Sigmoid colon (tissue), 7 donors: Measurements from ENCODE around the gene COL6A1. TPM values are rescaled to one million over a fixed set of nuclear protein-coding genes. Genes with fewer than 3 reads are reported as not detected.
"Not testable (repeated sequence)": the region's sequence is repeated elsewhere in the genome, so short reads cannot be mapped to it uniquely, and the experiment has no call there.

ENCODE experiments used
- DNase-seq: peaks from one replicate; pipeline ENCODE4 v3.0.0-alpha.2; 2019
- H3K27ac ChIP-seq, 4 donors: fragments of 200-600 bp; sonication (generic); one replicate each; pipeline ENCODE4 v1.5.1; 2016 to 2019; ENCODE audit warnings: mild to moderate bottlenecking in 1 of 4
- H3K27me3 ChIP-seq, 3 donors: fragments of 200-600 bp; sonication (generic); one replicate each; pipeline ENCODE4 v1.5.1; 2019; ENCODE audit warnings: mild to moderate bottlenecking in 1 of 3
- H3K36me3 ChIP-seq, 4 donors: fragments of 200-600 bp; sonication (generic); one replicate each; pipeline ENCODE4 v1.5.1; 2016 to 2019
- H3K4me1 ChIP-seq, 4 donors: fragments of 200-600 bp; sonication (generic); one replicate each; pipeline ENCODE4 v1.5.1; 2017 to 2019
- H3K4me3 ChIP-seq, 4 donors: fragments of 200-600 bp; sonication (generic); one replicate each; pipeline ENCODE4 v1.5.1; 2017 to 2019; ENCODE audit warnings: mild to moderate bottlenecking in 2 of 4, moderate library complexity in 1 of 4
- H3K9me3 ChIP-seq, 4 donors: fragments of 200-600 bp in 3 of 4; sonication (generic) in 3 of 4; one replicate each; pipeline versions ENCODE4 v1.5.1 to v1.6.1; 2013 to 2019
- EP300 ChIP-seq, 4 donors: sonication (generic); formaldehyde crosslinking; IDR thresholded peaks; one replicate each; pipeline ENCODE4 v1.6.1; 2017; ENCODE audit warnings: antibody characterized with exemption in 4 of 4
- POLR2A ChIP-seq, 2 donors: fragments of 450-650 bp; IDR thresholded peaks; one replicate each; pipeline ENCODE4 v1.6.1; 2016; ENCODE audit warnings: antibody characterized with exemption in 2 of 2, mild to moderate bottlenecking in 2 of 2, moderate library complexity in 2 of 2
- POLR2AphosphoS5 ChIP-seq, 4 donors: sonication (generic); formaldehyde crosslinking; IDR thresholded peaks; one replicate each; pipeline ENCODE4 v1.6.1; 2017; ENCODE audit warnings: antibody characterized with exemption in 4 of 4
- WGBS, 2 donors: extraction: QIAGEN DNeasy Blood & Tissue Kit; methylation state at CpG; one replicate each; pipeline ENCODE4 v1.1.7; 2013; 5-methylcytosine and 5-hydroxymethylcytosine counted together
- intact Hi-C: fragments of 100-400 bp; cut with DNase I; formaldehyde crosslinking; loops from one replicate; pipeline ENCODE4 v1.15.1; 2023
- polyA plus RNA-seq, 3 donors: library from polyadenylated mRNA; stranded (reverse); fragments of 200-250 nt; gene quantifications; one replicate each; pipeline ENCODE4 v1.2.3, GENCODE V29; 2013
- total RNA-seq, 4 donors: library from RNA; depleted of rRNA; stranded (reverse); fragments of >200 nt; gene quantifications; one replicate each; pipeline ENCODE4 v1.1.0, GENCODE V29; 2016
- TF ChIP-seq, protein P1 (sequence below), 4 experiments: fragments of 450-650 bp in 3 of 4; fragments of 200-600 bp in 1 of 4; IDR thresholded peaks; one replicate each; pipeline ENCODE4 v1.5.1; 2016 to 2019; ENCODE audit warnings: antibody characterized with exemption in 4 of 4, mild to moderate bottlenecking in 3 of 4, moderate library complexity in 2 of 4
- donor health status: healthy with polysubstance abuse.
- donor health status: Bipolar disorder and iron deficiency.
- donor health status: healthy.

The COL6A1 gene
- total and polyA plus RNA-seq, 7 donors = 14.3 to 1,755 (median 622) TPM

DNA sequence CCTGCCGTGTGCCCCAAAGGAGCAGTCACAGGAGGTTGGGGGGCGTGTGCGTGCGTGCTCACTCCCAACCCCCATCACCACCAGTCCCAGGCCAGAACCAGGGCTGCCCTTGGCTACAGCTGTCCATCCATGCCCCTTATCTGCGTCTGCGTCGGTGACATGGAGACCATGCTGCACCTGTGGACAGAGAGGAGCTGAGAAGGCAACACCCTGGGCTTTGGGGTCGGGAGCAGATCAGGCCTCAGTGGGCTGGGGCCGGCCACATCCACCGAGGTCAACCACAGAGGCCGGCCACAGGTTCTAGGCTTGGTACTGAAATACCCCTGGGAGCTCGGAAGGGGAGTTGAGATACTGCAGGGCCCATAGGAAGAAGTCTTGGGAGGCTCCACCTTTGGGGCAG lies 23.5 kb downstream of the COL6A1 start:
- peaks cover 37 to 49% (median 40%) of the 10 kb centered on the region in 4 donors for H3K36me3 ChIP-seq
- intact Hi-C loops = no loop called here
- H3K4me3 ChIP-seq = no peak overlapping the region
- peak; percentile 69 for DNase-seq
- no peaks in the 10 kb centered on the region for H3K9me3 ChIP-seq
- TF ChIP-seq POLR2A (IDR thresholded peaks at IDR 0.05) = no peak
- peak in 2 of 4 donors; percentile 49 to 54 for TF ChIP-seq POLR2AphosphoS5 (IDR thresholded peaks at IDR 0.05)
- no peaks in the 10 kb centered on the region for H3K27me3 ChIP-seq
- H3K4me1 ChIP-seq = peaks cover 0 to 19% (median 6%) of the 10 kb centered on the region in 4 donors
- WGBS, 2 donors = 88 to 90% methylated on average over 12 of the region's 12 CpGs
- H3K27ac ChIP-seq = peak overlapping the region; percentile 27 to 86 (median 63)

DNA sequence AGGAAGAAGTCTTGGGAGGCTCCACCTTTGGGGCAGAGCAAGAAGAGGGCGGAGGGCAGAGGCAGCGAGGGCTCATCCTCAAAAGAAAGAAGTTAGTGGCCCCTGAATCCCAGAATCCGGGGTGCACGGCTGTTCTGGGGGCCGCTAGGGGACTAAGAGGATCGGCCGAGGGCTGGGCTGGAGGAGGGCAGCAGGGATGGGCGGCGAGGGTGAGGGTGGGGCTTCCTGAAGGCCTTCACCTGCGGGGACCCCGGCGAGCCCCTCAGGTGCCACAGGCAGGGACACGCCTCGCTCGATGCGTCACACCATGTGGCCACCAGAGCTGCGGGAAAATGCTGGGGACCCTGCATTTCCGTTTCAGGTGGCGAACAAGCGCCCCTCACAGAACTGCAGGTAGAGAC lies 23.9 kb downstream of the COL6A1 start:
- peak overlapping the region in 3 of 4 donors; percentile 62 to 86 (median 64) for H3K27ac ChIP-seq
- no peak overlapping the region for H3K4me3 ChIP-seq
- WGBS, 2 donors = 93 to 95% methylated on average over 20 of the region's 20 CpGs
- H3K9me3 ChIP-seq = no peaks in the 10 kb centered on the region
- no peaks in the 10 kb centered on the region for H3K27me3 ChIP-seq
- intact Hi-C loops = no loop called here
- DNase-seq = peak; percentile 67
- H3K4me1 ChIP-seq = peaks cover 0 to 15% (median 5%) of the 10 kb centered on the region in 4 donors
- peaks cover 35 to 46% (median 39%) of the 10 kb centered on the region in 4 donors for H3K36me3 ChIP-seq
- TF ChIP-seq, protein P1, sequence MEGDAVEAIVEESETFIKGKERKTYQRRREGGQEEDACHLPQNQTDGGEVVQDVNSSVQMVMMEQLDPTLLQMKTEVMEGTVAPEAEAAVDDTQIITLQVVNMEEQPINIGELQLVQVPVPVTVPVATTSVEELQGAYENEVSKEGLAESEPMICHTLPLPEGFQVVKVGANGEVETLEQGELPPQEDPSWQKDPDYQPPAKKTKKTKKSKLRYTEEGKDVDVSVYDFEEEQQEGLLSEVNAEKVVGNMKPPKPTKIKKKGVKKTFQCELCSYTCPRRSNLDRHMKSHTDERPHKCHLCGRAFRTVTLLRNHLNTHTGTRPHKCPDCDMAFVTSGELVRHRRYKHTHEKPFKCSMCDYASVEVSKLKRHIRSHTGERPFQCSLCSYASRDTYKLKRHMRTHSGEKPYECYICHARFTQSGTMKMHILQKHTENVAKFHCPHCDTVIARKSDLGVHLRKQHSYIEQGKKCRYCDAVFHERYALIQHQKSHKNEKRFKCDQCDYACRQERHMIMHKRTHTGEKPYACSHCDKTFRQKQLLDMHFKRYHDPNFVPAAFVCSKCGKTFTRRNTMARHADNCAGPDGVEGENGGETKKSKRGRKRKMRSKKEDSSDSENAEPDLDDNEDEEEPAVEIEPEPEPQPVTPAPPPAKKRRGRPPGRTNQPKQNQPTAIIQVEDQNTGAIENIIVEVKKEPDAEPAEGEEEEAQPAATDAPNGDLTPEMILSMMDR (IDR thresholded peaks at IDR 0.05) = no peak
- TF ChIP-seq POLR2A (IDR thresholded peaks at IDR 0.05) (no peak), POLR2AphosphoS5 (IDR thresholded peaks at IDR 0.05) (peak in 1 of 4 donors; percentile 47), EP300 (IDR thresholded peaks at IDR 0.05) (no peak)

DNA sequence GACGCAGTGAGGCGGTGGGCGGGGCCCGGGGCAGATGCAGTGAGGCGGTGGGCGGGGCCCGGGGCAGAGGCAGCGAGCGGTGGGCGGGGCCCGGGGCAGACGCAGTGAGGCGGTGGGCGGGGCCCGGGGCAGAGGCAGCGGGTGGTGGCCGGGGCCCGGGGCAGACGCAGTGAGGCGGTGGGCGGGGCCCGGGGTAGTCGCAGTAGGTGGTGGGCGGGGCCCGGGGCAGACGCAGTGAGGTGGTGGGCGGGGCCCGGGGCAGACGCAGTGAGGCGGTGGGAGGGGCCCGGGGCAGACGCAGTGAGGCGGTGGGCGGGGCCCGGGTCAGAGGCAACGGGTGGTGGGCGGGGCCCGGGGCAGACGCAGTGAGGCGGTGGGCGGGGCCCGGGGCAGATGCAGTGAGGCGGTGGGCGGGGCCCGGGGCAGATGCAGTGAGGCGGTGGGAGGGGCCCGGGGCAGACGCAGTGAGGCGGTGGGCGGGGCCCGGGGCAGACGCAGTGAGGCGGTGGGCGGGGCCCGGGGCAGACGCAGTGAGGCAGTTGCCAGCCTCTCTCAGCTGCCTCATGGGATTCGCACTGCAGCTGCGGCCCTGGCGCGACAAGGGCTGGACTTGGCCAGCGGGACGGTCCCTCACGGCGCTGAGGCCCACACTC lies 24.4 kb downstream of the COL6A1 start:
- intact Hi-C loops, H3K9me3 ChIP-seq, H3K27me3 ChIP-seq, H3K4me1 ChIP-seq, H3K4me3 ChIP-seq: not testable (repeated sequence)
- 90 to 93% methylated on average over 58 to 64 of the region's 64 CpGs for WGBS, 2 donors
- peaks cover 30 to 41% (median 35%) of the 10 kb centered on the region in 4 donors for H3K36me3 ChIP-seq
- peak overlapping the region in 3 of 4 donors; percentile 14 to 86 (median 62) for H3K27ac ChIP-seq
- peak; percentile 64 for DNase-seq

GRCh38 chr21:46006547-46007491 lies 25.2 kb downstream of the COL6A1 start:
- intact Hi-C loops = no loop called here
- no peak overlapping the region for H3K4me3 ChIP-seq
- peak overlapping the region in 3 of 4 donors; percentile 14 to 26 (median 19) for H3K27ac ChIP-seq
- H3K27me3 ChIP-seq = no peaks in the 10 kb centered on the region
- peaks cover 22 to 33% (median 27%) of the 10 kb centered on the region in 4 donors for H3K36me3 ChIP-seq
- peaks cover 0 to 2% (median 0%) of the 10 kb centered on the region in 4 donors for H3K4me1 ChIP-seq
- WGBS, 2 donors = 95% methylated on average over 40 of the region's 40 CpGs
- no peaks in the 10 kb centered on the region for H3K9me3 ChIP-seq
- peak; percentile 65 for DNase-seq
- TF ChIP-seq POLR2AphosphoS5 (IDR thresholded peaks at IDR 0.05) (no peak), EP300 (IDR thresholded peaks at IDR 0.05) (no peak), POLR2A (IDR thresholded peaks at IDR 0.05) (no peak)
- TF ChIP-seq, protein P1 (IDR thresholded peaks at IDR 0.05) = no peak

DNA sequence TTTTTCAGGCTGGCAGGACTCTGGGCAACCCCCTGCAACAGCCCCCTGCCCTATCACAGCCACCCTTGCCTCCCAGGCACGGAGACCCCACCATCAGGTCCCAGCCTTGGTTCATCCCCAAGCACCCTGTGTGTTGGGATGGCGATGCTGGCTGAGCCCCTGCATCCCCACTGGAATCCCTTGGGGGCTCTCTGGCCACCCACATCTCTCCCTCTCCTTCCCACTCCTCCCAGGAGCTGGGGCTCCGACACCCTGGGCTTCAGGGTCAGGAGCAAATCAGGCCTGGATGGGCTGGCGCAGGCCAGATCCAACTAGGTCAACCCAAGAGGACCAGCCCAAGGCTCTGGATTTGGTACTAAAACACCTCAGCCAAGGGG lies 25.9 kb downstream of the COL6A1 start:
- Histone ChIP-seq H3K4me1 (no peaks in the 10 kb centered on the region), H3K4me3 (no peak overlapping the region), H3K27me3 (no peaks in the 10 kb centered on the region), H3K36me3 (peaks cover 15 to 27% (median 20%) of the 10 kb centered on the region in 4 donors), H3K27ac (peak overlapping the region in 2 of 4 donors; percentile 9 to 14), H3K9me3 (no peaks in the 10 kb centered on the region)
- TF ChIP-seq POLR2AphosphoS5 (IDR thresholded peaks at IDR 0.05) (no peak), POLR2A (IDR thresholded peaks at IDR 0.05) (no peak), EP300 (IDR thresholded peaks at IDR 0.05) (no peak)
- TF ChIP-seq, protein P1 (IDR thresholded peaks at IDR 0.05) = no peak
- WGBS, 2 donors = 66 to 70% methylated on average over 4 of the region's 4 CpGs
- DNase-seq = no peak
- intact Hi-C loops = no loop called here
